ENCODE data around the gene IER2. TPM values are rescaled to one million over a fixed set of nuclear protein-coding genes. Genes with fewer than 3 reads are reported as not detected.

The IER2 gene
- total and polyA plus RNA-seq, 9 of the 15 experiments (the other 6 are each of a cell fraction or from before 2014, with no cell fraction given), result 4.5 to 205 (median 23.7) TPM

GRCh38 chr19:13116282-13117175 is 33.7 kb upstream of the IER2 start, which contains the start of gene TRMT1 (continued):
- TF ChIP-seq DPF2 (IDR thresholded peaks at IDR 0.05) (peak; percentile 60), ZNF239 (CRISPR knock-in tag; IDR thresholded peaks at IDR 0.05) (no peak), ZNF316 (IDR thresholded peaks at IDR 0.05) (peak; percentile 77), ELF4 (CRISPR knock-in tag; IDR thresholded peaks at IDR 0.05) (no peak), KDM4B (IDR thresholded peaks at IDR 0.05; ENCODE audit: borderline replicate concordance in 2 of 2, low read depth in 1 of 2) (0 out of 4 replicates have a peak, but pooled peaks of 1 of the 2 experiments have one; percentile 27), ZFX (CRISPR knock-in tag; IDR thresholded peaks at IDR 0.05) (no peak; the same call in 1 of the 2 replicates), ILF3 (IDR thresholded peaks at IDR 0.05; ENCODE audit: borderline replicate concordance) (no peak), ZNF740 (CRISPR knock-in tag; IDR thresholded peaks at IDR 0.05) (peak; percentile 75), ZNF740 (tag; IDR thresholded peaks at IDR 0.05) (no peak; a peak in 1 of 4 replicates), ZNF140 (CRISPR knock-in tag; IDR thresholded peaks at IDR 0.05) (no peak), GTF3C2 (IDR thresholded peaks at IDR 0.05; ENCODE audit: borderline replicate concordance, extremely low read depth, insufficient read length) (peak; percentile 8), CHD4 (IDR thresholded peaks at IDR 0.05; ENCODE audit: insufficient read depth, insufficient replicate concordance, low read depth, low read length, poor library complexity, severe bottlenecking) (peak; percentile 93), ATF2 (CRISPR knock-in tag; IDR thresholded peaks at IDR 0.05) (no peak), BCLAF1 (IDR thresholded peaks at IDR 0.05; ENCODE audit: borderline replicate concordance in 1 of 2, control insufficient read depth in 1 of 2, low read depth in 2 of 2, low read length in 1 of 2) (no peak), ELF1 (tag; IDR thresholded peaks at IDR 0.05) (peak; percentile 85)
